Measurements from ENCODE around the gene TMEM187. TPM values are rescaled to one million over a fixed set of nuclear protein-coding genes. Genes with fewer than 3 reads are reported as not detected.

TMEM187 gene
- total RNA-seq, 4 donors from 2014 or later, result 2.0 to 10.0 (median 6.1) TPM

DNA sequence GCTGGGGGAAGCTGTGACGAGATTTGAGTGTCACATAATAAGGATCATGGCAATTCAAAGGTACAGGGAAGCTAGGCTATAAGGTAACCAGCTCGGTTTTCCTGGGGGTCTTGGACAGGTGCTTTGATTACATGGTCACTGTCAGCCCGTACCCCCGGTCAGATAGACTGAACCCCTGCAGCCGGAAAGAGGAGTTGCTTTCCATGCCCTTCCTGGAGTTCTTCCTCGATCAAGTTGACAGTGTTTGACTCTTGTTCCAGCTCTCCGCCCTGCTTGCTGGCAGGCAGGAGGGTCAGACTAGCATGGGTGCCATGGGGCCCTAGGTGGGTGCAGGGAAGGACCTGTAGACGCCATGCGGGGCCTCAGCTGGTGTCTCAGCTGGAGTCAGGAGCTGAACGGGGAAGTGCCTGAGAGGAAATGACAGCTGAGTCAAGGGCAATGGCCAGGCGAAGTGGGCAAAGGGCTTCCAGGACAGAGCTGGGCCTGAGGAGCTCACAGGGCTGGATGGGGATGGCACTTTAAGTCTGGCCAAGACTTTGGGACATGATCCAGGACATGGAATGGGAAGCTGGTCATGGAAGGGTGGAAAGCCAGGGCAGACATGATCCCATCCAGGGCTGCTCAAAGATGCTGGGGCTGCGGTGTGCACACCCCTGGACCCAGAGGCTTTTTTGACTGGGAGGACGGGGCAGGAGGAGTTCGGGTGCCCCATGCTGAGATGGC, 1.6 kb downstream of the TMEM187 start:
- TF ChIP-seq, protein P1, sequence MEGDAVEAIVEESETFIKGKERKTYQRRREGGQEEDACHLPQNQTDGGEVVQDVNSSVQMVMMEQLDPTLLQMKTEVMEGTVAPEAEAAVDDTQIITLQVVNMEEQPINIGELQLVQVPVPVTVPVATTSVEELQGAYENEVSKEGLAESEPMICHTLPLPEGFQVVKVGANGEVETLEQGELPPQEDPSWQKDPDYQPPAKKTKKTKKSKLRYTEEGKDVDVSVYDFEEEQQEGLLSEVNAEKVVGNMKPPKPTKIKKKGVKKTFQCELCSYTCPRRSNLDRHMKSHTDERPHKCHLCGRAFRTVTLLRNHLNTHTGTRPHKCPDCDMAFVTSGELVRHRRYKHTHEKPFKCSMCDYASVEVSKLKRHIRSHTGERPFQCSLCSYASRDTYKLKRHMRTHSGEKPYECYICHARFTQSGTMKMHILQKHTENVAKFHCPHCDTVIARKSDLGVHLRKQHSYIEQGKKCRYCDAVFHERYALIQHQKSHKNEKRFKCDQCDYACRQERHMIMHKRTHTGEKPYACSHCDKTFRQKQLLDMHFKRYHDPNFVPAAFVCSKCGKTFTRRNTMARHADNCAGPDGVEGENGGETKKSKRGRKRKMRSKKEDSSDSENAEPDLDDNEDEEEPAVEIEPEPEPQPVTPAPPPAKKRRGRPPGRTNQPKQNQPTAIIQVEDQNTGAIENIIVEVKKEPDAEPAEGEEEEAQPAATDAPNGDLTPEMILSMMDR (IDR thresholded peaks at IDR 0.05; ENCODE audit: low read depth), result no peak

DNA sequence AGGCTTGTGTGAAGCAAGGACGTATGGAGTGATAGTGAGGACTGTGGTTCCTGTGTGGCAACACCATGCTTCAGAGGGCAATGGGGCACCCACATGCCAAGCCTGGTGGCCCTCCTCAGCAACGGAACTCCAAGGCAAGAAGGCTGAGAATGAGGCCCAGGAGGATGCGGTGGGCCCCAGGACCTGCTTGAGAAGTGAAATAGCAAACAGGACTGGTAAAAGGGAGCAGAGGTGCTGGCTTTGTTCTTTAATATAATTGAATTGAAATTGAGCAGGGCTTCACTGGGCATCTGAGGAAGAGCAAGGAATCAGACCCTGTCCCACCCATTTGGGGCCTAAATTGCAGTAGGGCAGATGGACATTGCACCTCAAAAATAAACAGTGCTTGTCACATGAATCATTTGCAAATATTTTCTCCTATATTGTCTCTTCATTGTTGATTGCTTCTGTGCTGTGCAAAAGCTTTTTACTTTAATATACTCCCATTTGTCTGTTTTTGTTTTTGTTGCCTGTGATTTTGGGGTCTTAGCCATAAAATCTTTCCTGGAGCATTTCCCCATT, 2.3 kb downstream of the TMEM187 start:
- TF ChIP-seq, protein P1 (IDR thresholded peaks at IDR 0.05; ENCODE audit: low read depth), result no peak

- TF ChIP-seq, protein P1 (IDR thresholded peaks at IDR 0.05; ENCODE audit: low read depth), result no peak
Measured at GRCh38 chrX:153981231-153981630, 8.7 kb downstream of the TMEM187 start.

DNA sequence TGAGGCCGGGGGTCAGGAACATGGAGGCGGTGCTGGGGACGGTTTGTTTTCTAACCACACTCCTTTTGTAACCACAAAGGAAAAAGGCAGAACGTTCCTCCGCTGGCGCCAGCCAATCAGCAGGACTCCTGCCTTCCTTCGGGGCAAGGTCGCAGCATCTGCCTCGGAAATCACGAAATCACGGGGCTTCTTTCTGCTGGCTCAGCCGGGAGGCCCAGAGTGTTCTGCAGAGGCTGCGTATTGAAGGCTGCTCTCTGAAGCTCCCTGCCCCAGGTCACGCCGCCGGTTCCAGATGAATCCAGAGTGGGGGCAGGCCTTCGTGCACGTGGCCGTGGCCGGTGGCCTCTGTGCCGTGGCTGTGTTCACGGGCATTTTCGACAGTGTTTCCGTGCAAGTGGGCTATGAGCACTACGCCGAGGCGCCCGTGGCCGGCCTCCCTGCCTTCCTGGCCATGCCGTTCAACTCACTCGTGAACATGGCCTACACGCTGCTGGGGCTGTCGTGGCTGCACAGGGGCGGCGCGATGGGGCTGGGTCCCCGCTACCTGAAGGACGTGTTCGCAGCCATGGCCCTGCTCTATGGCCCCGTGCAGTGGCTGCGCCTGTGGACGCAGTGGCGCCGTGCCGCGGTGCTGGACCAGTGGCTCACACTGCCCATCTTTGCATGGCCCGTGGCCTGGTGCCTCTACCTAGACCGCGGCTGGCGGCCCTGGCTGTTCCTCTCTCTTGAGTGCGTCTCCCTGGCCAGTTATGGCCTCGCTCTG, 9.4 kb downstream of the TMEM187 start:
- TF ChIP-seq, protein P1 (IDR thresholded peaks at IDR 0.05; ENCODE audit: low read depth), result no peak

DNA sequence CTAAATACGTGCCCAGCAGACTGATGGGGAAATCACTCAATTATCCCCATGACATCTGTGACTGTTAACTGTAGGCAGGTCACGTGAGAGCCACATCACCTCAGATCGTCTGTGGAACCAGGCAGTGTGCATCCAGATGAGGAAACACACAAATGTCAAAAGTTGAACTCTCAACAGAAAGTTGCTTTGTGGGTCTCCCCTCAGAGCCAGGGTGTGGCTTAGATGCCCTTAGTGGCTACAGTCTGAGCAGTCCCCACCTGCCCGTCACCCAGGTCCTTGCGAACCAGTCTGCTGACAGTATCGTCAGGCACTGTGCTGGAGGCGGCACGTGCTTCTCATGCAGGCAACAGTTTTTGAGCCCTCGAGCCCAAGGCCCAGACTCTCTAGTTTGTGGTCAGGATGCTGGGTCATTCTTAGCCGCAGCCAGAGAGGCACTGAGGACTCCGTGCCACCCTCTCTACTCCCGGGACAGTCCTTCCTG, 10.8 kb downstream of the TMEM187 start:
- TF ChIP-seq, protein P1 (IDR thresholded peaks at IDR 0.05; ENCODE audit: low read depth), result no peak

DNA sequence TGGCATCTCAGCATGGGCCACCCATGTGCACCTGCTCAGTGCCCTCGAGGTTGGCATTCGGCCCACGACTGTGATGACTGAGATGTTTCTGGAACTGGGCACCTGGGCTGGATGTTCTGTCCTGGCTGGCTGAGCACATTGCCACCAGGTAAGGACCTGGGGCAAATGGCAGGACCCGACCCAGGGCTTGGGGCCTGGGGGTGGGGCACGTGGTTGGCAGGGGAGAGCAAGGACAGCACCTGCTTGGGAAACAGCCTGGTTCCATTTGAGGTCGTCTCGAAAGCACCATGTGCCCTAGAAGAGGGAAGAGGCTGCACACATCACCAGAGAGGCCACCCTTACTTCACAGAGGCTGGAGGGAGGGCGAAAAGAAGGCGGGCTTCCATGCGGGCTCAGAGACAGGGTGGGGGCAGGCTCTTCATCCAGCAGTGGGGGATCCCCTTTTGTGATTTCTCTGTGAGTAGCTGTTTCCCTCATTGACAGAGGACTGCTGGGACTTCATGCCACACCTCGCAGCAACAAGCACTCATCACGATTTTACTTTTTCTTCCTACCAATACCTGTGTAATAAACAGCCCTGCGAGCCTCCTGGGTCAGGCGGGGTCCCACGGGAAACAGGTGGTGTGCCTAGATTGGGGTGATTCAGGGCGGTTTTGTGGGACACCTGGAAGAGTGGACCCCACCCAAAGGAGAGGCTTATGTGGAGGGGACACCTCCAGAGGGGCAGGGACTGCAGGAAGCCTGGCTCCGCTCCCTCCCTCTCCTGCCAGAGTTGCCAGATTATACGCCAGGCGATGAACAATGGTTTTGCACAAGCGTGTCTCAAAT, 12.0 kb downstream of the TMEM187 start:
- TF ChIP-seq, protein P1 (IDR thresholded peaks at IDR 0.05; ENCODE audit: low read depth), result no peak
